ENCODE measurements around the gene ELL.

- TF ChIP-seq EZH2 (IDR thresholded peaks at IDR 0.05; ENCODE audit: borderline replicate concordance, insufficient read depth, low read length, poor library complexity, severe bottlenecking): no peak
- no peak for TF ChIP-seq CTCF (IDR thresholded peaks at IDR 0.05; ENCODE audit: poor library complexity, severe bottlenecking)
- no peak for TF ChIP-seq TAF1 (IDR thresholded peaks at IDR 0.05; ENCODE audit: low read depth)
- TF ChIP-seq SMC3 (conservative IDR thresholded peaks at IDR 0.05; ENCODE audit: poor library complexity): no peak
- no peak for TF ChIP-seq REST (IDR thresholded peaks at IDR 0.05; ENCODE audit: borderline replicate concordance)
- TF ChIP-seq MXI1 (conservative IDR thresholded peaks at IDR 0.05; ENCODE audit: poor library complexity, severe bottlenecking): no peak
- no peak for TF ChIP-seq EP300 (conservative IDR thresholded peaks at IDR 0.05; ENCODE audit: poor library complexity, severe bottlenecking)
- no peak for TF ChIP-seq POLR2AphosphoS5 (IDR thresholded peaks at IDR 0.05)
- no peak for TF ChIP-seq RAD21 (conservative IDR thresholded peaks at IDR 0.05)
Observed at GRCh38 chr19:18477042-18477779, 44.7 kb downstream of the ELL start.
